Measurements from ENCODE around the gene CCDC69.

Gene CCDC69

GRCh38 chr5:151157426-151158286 lies 66.2 kb downstream of the CCDC69 start, which contains the start of gene ANXA6:
Gene ANXA6 (minus strand): TSS chr5:151157779. CDS start chr5:151147901, 9,878 bp downstream.
- DNase-seq: peak; percentile 76

- DNase-seq: peak; percentile 58
Measured at GRCh38 chr5:151156507-151157420, 67.1 kb downstream of the CCDC69 start.

GRCh38 chr5:151155775-151156506 lies 68.0 kb downstream of the CCDC69 start:
- DNase-seq: peak; percentile 52

GRCh38 chr5:151154931-151155774 lies 68.7 kb downstream of the CCDC69 start:
- DNase-seq: peak; percentile 76

- DNase-seq: peak; percentile 85
Measured at GRCh38 chr5:151153766-151154272, 70.1 kb downstream of the CCDC69 start.

GRCh38 chr5:151153300-151153699 lies 70.6 kb downstream of the CCDC69 start:
- DNase-seq: peak; percentile 60

GRCh38 chr5:151151793-151152192 lies 72.1 kb downstream of the CCDC69 start:
- peak; percentile 92 for DNase-seq

GRCh38 chr5:151151263-151151660 lies 72.6 kb downstream of the CCDC69 start:
- no peak for DNase-seq

- peak; percentile 89 for DNase-seq
Measured at GRCh38 chr5:151150471-151151262, 73.2 kb downstream of the CCDC69 start.

- no peak for DNase-seq
Measured at GRCh38 chr5:151148583-151148982, 75.3 kb downstream of the CCDC69 start.

- no peak for DNase-seq
Measured at GRCh38 chr5:151147033-151147432, 76.9 kb downstream of the CCDC69 start.

GRCh38 chr5:151146061-151146460 lies 77.8 kb downstream of the CCDC69 start:
- DNase-seq: no peak

GRCh38 chr5:151144922-151145321 lies 79.0 kb downstream of the CCDC69 start:
- DNase-seq: no peak

GRCh38 chr5:151144275-151144674 lies 79.6 kb downstream of the CCDC69 start:
- no peak for DNase-seq

GRCh38 chr5:151143645-151144044 lies 80.2 kb downstream of the CCDC69 start:
- DNase-seq: no peak

GRCh38 chr5:151142933-151143332 lies 81.0 kb downstream of the CCDC69 start:
- no peak for DNase-seq

GRCh38 chr5:151141535-151141934 lies 82.4 kb downstream of the CCDC69 start:
- peak; percentile 78 for DNase-seq

- no peak for DNase-seq
Measured at GRCh38 chr5:151140686-151141459, 83.0 kb downstream of the CCDC69 start.

GRCh38 chr5:151139646-151140045 lies 84.2 kb downstream of the CCDC69 start:
- no peak for DNase-seq

GRCh38 chr5:151139015-151139414 lies 84.9 kb downstream of the CCDC69 start:
- DNase-seq: no peak
